OCI-LY1 (cell line): ENCODE results near the gene ELOVL6.

ENCODE experiments used
- CTCF ChIP-seq: fragments of 200-600 bp; sonication (generic), shearing (Covaris generic); IDR thresholded peaks from 2 replicates; pipeline ENCODE4 v1.5.1; 2017; ENCODE audit warnings: mild to moderate bottlenecking, antibody characterized with exemption, low read length, moderate library complexity, mixed read lengths
- EZH2 ChIP-seq: fragments of 200-600 bp; sonication (generic), shearing (Covaris generic); IDR thresholded peaks from 2 replicates; pipeline ENCODE4 v1.8.0; 2017; ENCODE audit warnings: borderline replicate concordance, mixed run types, mild to moderate bottlenecking, antibody characterized with exemption, low read length, moderate library complexity, mixed read lengths

GRCh38 chr4:110073053-110073845 is 125.2 kb downstream of the ELOVL6 start:
- TF ChIP-seq CTCF (no peak), EZH2 (no peak)
